Spinal cord (tissue), 10 donors: Measurements from ENCODE around the gene FANCC. TPM values are rescaled to one million over a fixed set of nuclear protein-coding genes. Genes with fewer than 3 reads are reported as not detected.

Source experiments
- DNase-seq, 6 donors: peaks; one replicate each; pipeline versions ENCODE4 v3.0.0 to v3.0.0-alpha.2; 2013 to 2015; ENCODE audit warnings: low spot score in 6 of 6, low read depth in 4 of 6
- H3K27ac ChIP-seq: one replicate; pipeline ENCODE4 v1.5.1; 2013; ENCODE audit warnings: low read depth, low read length, control low read depth
- H3K27me3 ChIP-seq: one replicate; pipeline ENCODE4 v1.6.1; 2013; ENCODE audit warnings: low read length; ENCODE audit not compliant: control insufficient read depth, insufficient read depth
- H3K36me3 ChIP-seq: one replicate; pipeline ENCODE4 v1.6.1; 2013; ENCODE audit warnings: low read length; ENCODE audit not compliant: control insufficient read depth, insufficient read depth
- H3K4me1 ChIP-seq: one replicate; pipeline ENCODE4 v1.6.1; 2013; ENCODE audit warnings: low read length; ENCODE audit not compliant: control insufficient read depth, insufficient read depth
- H3K4me3 ChIP-seq: one replicate; pipeline ENCODE4 v1.5.1; 2013; ENCODE audit warnings: low read depth, low read length, control low read depth
- H3K9me3 ChIP-seq: one replicate; pipeline ENCODE4 v1.6.1; 2013; ENCODE audit warnings: low read length; ENCODE audit not compliant: control insufficient read depth, insufficient read depth
- WGBS: methylation state at CpG from one replicate; pipeline ENCODE4 v1.1.5; 2013; ENCODE audit warnings: missing lambda C conversion rate; ENCODE audit not compliant: insufficient coverage; 5-methylcytosine and 5-hydroxymethylcytosine counted together
- polyA plus RNA-seq, 2 donors: library from polyadenylated mRNA; unstranded; fragments of 120-200 nt; gene quantifications; one replicate each; pipeline ENCODE4 v1.2.1, GENCODE V29; 2013; ENCODE audit not compliant: insufficient read length in 2 of 2
- total RNA-seq, 2 donors: library from RNA; depleted of rRNA in 1 of 2; stranded (reverse); fragments of 120-200 nt in 1 of 2; fragments of >200 nt in 1 of 2; gene quantifications; one replicate each; pipeline versions ENCODE4 v1.2.3 to v1.2.4, GENCODE V29; 2013 to 2014
- donor health status: healthy.

FANCC gene
- total and polyA plus RNA-seq, 4 donors = 14.1 to 16.6 (median 15.3) TPM

- Histone ChIP-seq H3K27me3 (no peaks in the 10 kb centered on the region), H3K4me3 (no peak overlapping the region), H3K9me3 (no peaks in the 10 kb centered on the region), H3K27ac (peak overlapping the region; percentile 79), H3K4me1 (peaks cover 80% of the 10 kb centered on the region), H3K36me3 (peaks cover 67% of the 10 kb centered on the region)
- WGBS = 95% methylated on average over 31 of the region's 39 CpGs
- no peak for DNase-seq
Observed at GRCh38 chr9:95083086-95083768, 234.3 kb downstream of the FANCC start.

DNA sequence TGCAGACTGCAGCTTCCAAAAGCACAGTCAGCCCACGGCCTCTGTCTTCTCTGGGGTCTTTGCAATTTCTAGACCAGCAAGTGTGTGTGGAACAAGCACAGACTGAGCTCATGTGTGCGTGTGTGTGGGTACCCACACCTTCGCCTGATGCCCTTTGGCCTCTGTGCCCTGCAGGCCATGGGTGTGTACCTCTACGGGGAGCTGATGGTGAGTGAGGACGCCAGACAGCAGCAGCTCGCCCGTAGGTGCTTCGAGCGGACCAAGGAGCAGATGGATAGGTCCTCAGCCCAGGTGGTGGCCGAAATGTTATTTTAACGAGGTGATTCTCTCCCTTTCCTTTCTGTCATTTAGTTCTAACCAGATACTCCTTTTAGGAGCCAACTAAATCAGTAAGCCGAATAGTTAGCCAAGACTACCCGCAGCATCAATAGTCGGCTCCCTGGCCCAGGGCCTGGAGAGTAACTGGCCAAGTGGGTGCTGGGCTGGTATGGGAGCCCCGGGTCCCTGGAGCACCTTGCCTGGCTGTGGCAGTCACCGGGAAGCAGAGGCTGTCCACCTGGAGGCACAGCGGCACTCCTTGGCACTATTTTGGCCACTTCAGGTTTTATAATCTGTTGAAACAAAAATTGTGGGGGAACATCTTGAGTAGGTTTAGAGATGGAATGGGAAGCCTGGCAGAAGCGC lies 235.0 kb downstream of the FANCC start:
- no peak for DNase-seq
- no peaks in the 10 kb centered on the region for H3K27me3 ChIP-seq
- 92% methylated on average over 13 of the region's 18 CpGs for WGBS
- H3K27ac ChIP-seq = peak overlapping the region; percentile 79
- no peaks in the 10 kb centered on the region for H3K9me3 ChIP-seq
- peaks cover 60% of the 10 kb centered on the region for H3K36me3 ChIP-seq
- peaks cover 84% of the 10 kb centered on the region for H3K4me1 ChIP-seq
- H3K4me3 ChIP-seq = no peak overlapping the region

GRCh38 chr9:95081998-95082397 lies 235.5 kb downstream of the FANCC start:
- DNase-seq = no peak
- Histone ChIP-seq H3K27ac (peak overlapping the region; percentile 79), H3K4me1 (peaks cover 88% of the 10 kb centered on the region), H3K27me3 (no peaks in the 10 kb centered on the region), H3K9me3 (no peaks in the 10 kb centered on the region), H3K4me3 (no peak overlapping the region), H3K36me3 (peaks cover 63% of the 10 kb centered on the region)
- WGBS = 73% methylated on average over 19 of the region's 19 CpGs

GRCh38 chr9:95080961-95081647 lies 236.4 kb downstream of the FANCC start:
- H3K4me1 ChIP-seq = peaks cover 84% of the 10 kb centered on the region

GRCh38 chr9:95079461-95079860 lies 238.0 kb downstream of the FANCC start:
- Histone ChIP-seq H3K36me3 (peaks cover 53% of the 10 kb centered on the region), H3K27ac (peak overlapping the region; percentile 87)
- WGBS = 90% methylated on average over 6 of the region's 10 CpGs

More at GRCh38 chr9:95080961-95081647, 236.4 kb downstream of the FANCC start:
- no peaks in the 10 kb centered on the region for H3K27me3 ChIP-seq
- WGBS = 81% methylated on average over 18 of the region's 20 CpGs
- no peak overlapping the region for H3K4me3 ChIP-seq
- peak in 2 of 6 donors; percentile 59 to 76 for DNase-seq
- peaks cover 58% of the 10 kb centered on the region for H3K36me3 ChIP-seq
- no peaks in the 10 kb centered on the region for H3K9me3 ChIP-seq
- H3K27ac ChIP-seq = peak overlapping the region; percentile 79

DNA sequence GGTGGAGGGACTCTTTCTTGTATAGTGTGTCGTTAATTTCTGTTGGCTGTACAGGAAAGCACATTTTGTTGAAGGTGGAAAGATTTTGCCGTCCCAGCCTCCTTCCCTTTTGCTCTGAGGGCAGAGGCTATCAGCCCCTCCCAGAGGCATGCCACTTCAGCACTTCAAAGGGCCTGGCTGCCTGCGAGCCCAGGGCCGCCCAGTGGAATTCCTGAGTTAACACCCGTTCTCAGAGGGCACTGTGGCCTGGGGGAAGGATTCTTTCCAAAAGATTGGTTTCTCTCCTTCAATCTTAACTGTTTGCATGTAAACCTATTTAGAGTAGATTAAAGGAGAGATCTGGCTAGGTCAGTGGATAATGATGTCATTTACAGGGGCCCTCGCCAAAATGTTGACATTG lies 238.6 kb downstream of the FANCC start:
- Histone ChIP-seq H3K9me3 (no peaks in the 10 kb centered on the region), H3K27me3 (no peaks in the 10 kb centered on the region), H3K4me3 (no peak overlapping the region), H3K36me3 (peaks cover 50% of the 10 kb centered on the region), H3K4me1 (peaks cover 70% of the 10 kb centered on the region), H3K27ac (peak overlapping the region; percentile 87)
- DNase-seq = no peak
- WGBS = 65% methylated on average over 2 of the region's 6 CpGs

More at GRCh38 chr9:95079461-95079860, 238.0 kb downstream of the FANCC start:
- Histone ChIP-seq H3K27me3 (no peaks in the 10 kb centered on the region), H3K9me3 (no peaks in the 10 kb centered on the region), H3K4me1 (peaks cover 71% of the 10 kb centered on the region), H3K4me3 (no peak overlapping the region)
- DNase-seq = no peak

DNA sequence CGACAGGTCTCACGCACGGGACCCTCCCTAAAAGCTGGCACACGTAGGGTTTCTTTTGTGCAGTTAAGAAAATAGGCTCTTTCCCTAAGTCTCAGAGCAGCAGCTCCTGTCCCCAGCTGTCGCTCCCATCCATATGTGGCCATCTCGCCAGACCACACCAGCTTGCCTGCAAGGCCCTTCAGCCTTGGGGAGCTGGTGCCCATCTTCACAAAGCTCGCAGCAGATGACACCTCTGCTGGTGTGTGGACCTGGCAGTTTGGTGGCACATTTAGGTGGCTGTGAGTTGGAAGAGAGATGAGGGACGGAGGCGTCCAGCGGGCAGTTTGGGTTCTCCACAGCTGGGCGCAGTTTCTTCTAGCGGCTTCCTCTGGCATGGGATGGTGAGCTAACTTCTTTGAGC lies 239.0 kb downstream of the FANCC start:
- Histone ChIP-seq H3K4me1 (peaks cover 69% of the 10 kb centered on the region), H3K27me3 (no peaks in the 10 kb centered on the region), H3K36me3 (peaks cover 48% of the 10 kb centered on the region), H3K9me3 (no peaks in the 10 kb centered on the region), H3K4me3 (no peak overlapping the region), H3K27ac (peak overlapping the region; percentile 87)
- 88% methylated on average over 8 of the region's 12 CpGs for WGBS
- no peak for DNase-seq

GRCh38 chr9:95077766-95078370 lies 239.6 kb downstream of the FANCC start:
- peak overlapping the region; percentile 87 for H3K27ac ChIP-seq
- no peak overlapping the region for H3K4me3 ChIP-seq
- peaks cover 63% of the 10 kb centered on the region for H3K4me1 ChIP-seq
- WGBS = 68% methylated on average over 9 of the region's 17 CpGs
- no peak for DNase-seq
- no peaks in the 10 kb centered on the region for H3K27me3 ChIP-seq
- no peaks in the 10 kb centered on the region for H3K9me3 ChIP-seq
- H3K36me3 ChIP-seq = peaks cover 48% of the 10 kb centered on the region

- Histone ChIP-seq H3K27me3 (no peaks in the 10 kb centered on the region), H3K9me3 (no peaks in the 10 kb centered on the region), H3K27ac (peak overlapping the region; percentile 87), H3K4me1 (peaks cover 56% of the 10 kb centered on the region), H3K4me3 (no peak overlapping the region), H3K36me3 (peaks cover 42% of the 10 kb centered on the region)
- 52% methylated on average over 17 of the region's 18 CpGs for WGBS
- DNase-seq = no peak
Observed at GRCh38 chr9:95077053-95077765, 240.3 kb downstream of the FANCC start.
